Activated naive CD4-positive, alpha-beta T cell treated with anti-CD3 and anti-CD28 coated beads, Interleukin-2, amount 50 U/mL, for 24 hours (primary cell): Measurements from ENCODE around the gene PACS2.

Source experiments
- H3K27ac Mint-ChIP-seq: one replicate; pipeline ENCODE4 v1.8.0; 2021; ENCODE audit warnings: mild to moderate bottlenecking, mixed read lengths
- H3K27me3 Mint-ChIP-seq: one replicate; pipeline ENCODE4 v1.8.0; 2021; ENCODE audit warnings: mixed read lengths
- H3K36me3 Mint-ChIP-seq: one replicate; pipeline ENCODE4 v1.8.0; 2021; ENCODE audit warnings: mixed read lengths
- H3K4me1 Mint-ChIP-seq: one replicate; pipeline ENCODE4 v1.8.0; 2021; ENCODE audit warnings: mixed read lengths
- H3K4me3 Mint-ChIP-seq: one replicate; pipeline ENCODE4 v1.8.0; 2021; ENCODE audit warnings: mild to moderate bottlenecking, mixed read lengths
- H3K9me3 Mint-ChIP-seq: one replicate; pipeline ENCODE4 v1.8.0; 2021; ENCODE audit warnings: mixed read lengths

Gene PACS2

GRCh38 chr14:105418269-105419194 lies 104.0 kb downstream of the PACS2 start:
- Mint-ChIP-seq H3K4me3 (peak overlapping the region; percentile 70), H3K4me1 (peaks cover 25% of the 10 kb centered on the region), H3K9me3 (no peaks in the 10 kb centered on the region), H3K27ac (peak overlapping the region; percentile 72), H3K36me3 (no peaks in the 10 kb centered on the region), H3K27me3 (peaks cover 1% of the 10 kb centered on the region)

- Mint-ChIP-seq H3K27me3 (no peaks in the 10 kb centered on the region), H3K36me3 (no peaks in the 10 kb centered on the region), H3K4me3 (peak within 1 kb of the TSS; percentile 91), H3K4me1 (peaks cover 28% of the 10 kb centered on the region), H3K27ac (peak within 1 kb of the TSS; percentile 92), H3K9me3 (no peaks in the 10 kb centered on the region)
Observed at GRCh38 chr14:105419195-105420091, 104.9 kb downstream of the PACS2 start, which contains the start of gene MTA1. MTA1 (plus strand) TSS chr14:105419827; CDS start chr14:105420036, 209 bp downstream.

GRCh38 chr14:105420101-105420973 lies 105.8 kb downstream of the PACS2 start:
- H3K36me3 Mint-ChIP-seq, result no peaks in the 10 kb centered on the region

GRCh38 chr14:105420974-105421674 lies 106.6 kb downstream of the PACS2 start:
- no peaks in the 10 kb centered on the region for H3K27me3 Mint-ChIP-seq
- peak overlapping the region; percentile 92 for H3K27ac Mint-ChIP-seq
- peak overlapping the region; percentile 91 for H3K4me3 Mint-ChIP-seq
- H3K4me1 Mint-ChIP-seq, result peaks cover 24% of the 10 kb centered on the region
- H3K9me3 Mint-ChIP-seq, result no peaks in the 10 kb centered on the region
- no peaks in the 10 kb centered on the region for H3K36me3 Mint-ChIP-seq

More at GRCh38 chr14:105420101-105420973, 105.8 kb downstream of the PACS2 start:
- Mint-ChIP-seq H3K4me1 (peaks cover 25% of the 10 kb centered on the region), H3K9me3 (no peaks in the 10 kb centered on the region), H3K4me3 (peak overlapping the region; percentile 91), H3K27me3 (no peaks in the 10 kb centered on the region), H3K27ac (peak overlapping the region; percentile 92)

- Mint-ChIP-seq H3K27me3 (no peaks in the 10 kb centered on the region), H3K9me3 (no peaks in the 10 kb centered on the region), H3K4me3 (peak overlapping the region; percentile 91), H3K36me3 (peaks cover 2% of the 10 kb centered on the region), H3K27ac (peak overlapping the region; percentile 77), H3K4me1 (peaks cover 23% of the 10 kb centered on the region)
Observed at GRCh38 chr14:105421723-105422615, 107.4 kb downstream of the PACS2 start.

- peaks cover 28% of the 10 kb centered on the region for H3K4me1 Mint-ChIP-seq
- H3K27me3 Mint-ChIP-seq, result no peaks in the 10 kb centered on the region
- H3K27ac Mint-ChIP-seq, result peak overlapping the region; percentile 77
- no peaks in the 10 kb centered on the region for H3K9me3 Mint-ChIP-seq
- H3K36me3 Mint-ChIP-seq, result peaks cover 4% of the 10 kb centered on the region
- H3K4me3 Mint-ChIP-seq, result peak overlapping the region; percentile 91
Observed at GRCh38 chr14:105422695-105423487, 108.3 kb downstream of the PACS2 start.

- H3K27me3 Mint-ChIP-seq, result no peaks in the 10 kb centered on the region
- H3K27ac Mint-ChIP-seq, result no peak overlapping the region
- no peaks in the 10 kb centered on the region for H3K9me3 Mint-ChIP-seq
- H3K4me3 Mint-ChIP-seq, result no peak overlapping the region
- H3K4me1 Mint-ChIP-seq, result peaks cover 31% of the 10 kb centered on the region
- peaks cover 7% of the 10 kb centered on the region for H3K36me3 Mint-ChIP-seq
Observed at GRCh38 chr14:105423488-105424195, 109.1 kb downstream of the PACS2 start.

- H3K27me3 Mint-ChIP-seq, result no peaks in the 10 kb centered on the region
- no peak overlapping the region for H3K27ac Mint-ChIP-seq
- H3K9me3 Mint-ChIP-seq, result no peaks in the 10 kb centered on the region
- H3K36me3 Mint-ChIP-seq, result peaks cover 7% of the 10 kb centered on the region
- H3K4me1 Mint-ChIP-seq, result peaks cover 28% of the 10 kb centered on the region
- no peak overlapping the region for H3K4me3 Mint-ChIP-seq
Observed at GRCh38 chr14:105424861-105425260, 110.3 kb downstream of the PACS2 start.

GRCh38 chr14:105425823-105426247 lies 111.3 kb downstream of the PACS2 start:
- H3K27me3 Mint-ChIP-seq, result no peaks in the 10 kb centered on the region
- H3K36me3 Mint-ChIP-seq, result peaks cover 10% of the 10 kb centered on the region
- peak overlapping the region; percentile 23 for H3K27ac Mint-ChIP-seq
- no peaks in the 10 kb centered on the region for H3K9me3 Mint-ChIP-seq
- H3K4me3 Mint-ChIP-seq, result no peak overlapping the region
- H3K4me1 Mint-ChIP-seq, result peaks cover 28% of the 10 kb centered on the region

GRCh38 chr14:105426416-105427130 lies 112.0 kb downstream of the PACS2 start:
- Mint-ChIP-seq H3K27ac (peak overlapping the region; percentile 46), H3K4me3 (no peak overlapping the region), H3K9me3 (no peaks in the 10 kb centered on the region), H3K36me3 (peaks cover 10% of the 10 kb centered on the region), H3K4me1 (peaks cover 28% of the 10 kb centered on the region), H3K27me3 (no peaks in the 10 kb centered on the region)

GRCh38 chr14:105427412-105427811 lies 112.9 kb downstream of the PACS2 start:
- no peak overlapping the region for H3K4me3 Mint-ChIP-seq
- no peaks in the 10 kb centered on the region for H3K27me3 Mint-ChIP-seq
- H3K9me3 Mint-ChIP-seq, result no peaks in the 10 kb centered on the region

GRCh38 chr14:105427936-105428485 lies 113.5 kb downstream of the PACS2 start:
- Mint-ChIP-seq H3K36me3 (peaks cover 10% of the 10 kb centered on the region), H3K4me3 (no peak overlapping the region), H3K9me3 (no peaks in the 10 kb centered on the region), H3K4me1 (peaks cover 16% of the 10 kb centered on the region), H3K27ac (no peak overlapping the region), H3K27me3 (no peaks in the 10 kb centered on the region)

More at GRCh38 chr14:105427412-105427811, 112.9 kb downstream of the PACS2 start:
- Mint-ChIP-seq H3K27ac (peak overlapping the region; percentile 57), H3K4me1 (peaks cover 21% of the 10 kb centered on the region), H3K36me3 (peaks cover 10% of the 10 kb centered on the region)
